Gastroesophageal sphincter (tissue), 4 donors: Measurements from ENCODE around the gene MYBPC1. TPM values are rescaled to one million over a fixed set of nuclear protein-coding genes. Genes with fewer than 3 reads are reported as not detected.

ENCODE experiments used
- ATAC-seq: fragments of 150-250 bp; one replicate; pipeline ENCODE4 v1.9.1; 2016; ENCODE audit warnings: mild to moderate bottlenecking, moderate library complexity
- H3K27ac ChIP-seq, 4 donors: fragments of 200-600 bp; sonication (generic) in 3 of 4; 1 replicate in 3 of 4; 2 replicates in 1 of 4; pipeline ENCODE4 v1.5.1; 2016 to 2019
- H3K27me3 ChIP-seq: fragments of 200-600 bp; sonication (generic); one replicate; pipeline ENCODE4 v1.5.1; 2019
- H3K36me3 ChIP-seq, 2 donors: fragments of 200-600 bp; sonication (generic); one replicate each; pipeline ENCODE4 v1.5.1; 2019; ENCODE audit warnings: control low read depth in 1 of 2
- H3K4me1 ChIP-seq, 3 donors: fragments of 200-600 bp; sonication (generic); 1 replicate in 2 of 3; 2 replicates in 1 of 3; pipeline ENCODE4 v1.5.1; 2016 to 2019; ENCODE audit warnings: control low read depth in 2 of 3
- H3K4me3 ChIP-seq, 2 donors: fragments of 200-600 bp; sonication (generic); one replicate each; pipeline ENCODE4 v1.5.1; 2019; ENCODE audit warnings: mild to moderate bottlenecking in 1 of 2, moderate library complexity in 1 of 2
- H3K9me3 ChIP-seq, 3 donors: fragments of 200-600 bp; sonication (generic); one replicate each; pipeline ENCODE4 v1.5.1; 2017 to 2019; ENCODE audit warnings: control low read depth in 2 of 3
- CTCF ChIP-seq, 4 experiments: fragments of 200-600 bp in 2 of 4; fragments of 450-650 bp in 2 of 4; sonication (generic) in 1 of 4; IDR thresholded peaks; one replicate each; pipeline ENCODE4 v1.5.1; 2017 to 2019; ENCODE audit warnings: antibody characterized with exemption in 4 of 4, mild to moderate bottlenecking in 2 of 4, moderate library complexity in 2 of 4
- EP300 ChIP-seq: sonication (generic); formaldehyde crosslinking; IDR thresholded peaks from one replicate; pipeline ENCODE4 v1.6.1; 2017; ENCODE audit warnings: antibody characterized with exemption, mild to moderate bottlenecking
- POLR2A ChIP-seq, 2 donors: fragments of 450-650 bp; IDR thresholded peaks; one replicate each; pipeline ENCODE4 v1.6.1; 2017; ENCODE audit warnings: antibody characterized with exemption in 2 of 2, mild to moderate bottlenecking in 2 of 2, moderate library complexity in 1 of 2
- POLR2AphosphoS5 ChIP-seq: sonication (generic); formaldehyde crosslinking; IDR thresholded peaks from one replicate; pipeline ENCODE4 v1.6.1; 2017; ENCODE audit warnings: antibody characterized with exemption
- WGBS, 2 donors: methylation state at CpG; one replicate each; pipeline ENCODE4 v1.1.5; 2018; ENCODE audit warnings: low coverage in 1 of 2; 5-methylcytosine and 5-hydroxymethylcytosine counted together
- total RNA-seq, 4 donors: library from RNA; depleted of rRNA; stranded (reverse); fragments of >200 nt; gene quantifications; one replicate each; pipeline ENCODE4 v1.1.0, GENCODE V29; 2016

The MYBPC1 gene
- total RNA-seq, 4 donors from 2014 or later: 0.15 TPM; not detected in 3

DNA sequence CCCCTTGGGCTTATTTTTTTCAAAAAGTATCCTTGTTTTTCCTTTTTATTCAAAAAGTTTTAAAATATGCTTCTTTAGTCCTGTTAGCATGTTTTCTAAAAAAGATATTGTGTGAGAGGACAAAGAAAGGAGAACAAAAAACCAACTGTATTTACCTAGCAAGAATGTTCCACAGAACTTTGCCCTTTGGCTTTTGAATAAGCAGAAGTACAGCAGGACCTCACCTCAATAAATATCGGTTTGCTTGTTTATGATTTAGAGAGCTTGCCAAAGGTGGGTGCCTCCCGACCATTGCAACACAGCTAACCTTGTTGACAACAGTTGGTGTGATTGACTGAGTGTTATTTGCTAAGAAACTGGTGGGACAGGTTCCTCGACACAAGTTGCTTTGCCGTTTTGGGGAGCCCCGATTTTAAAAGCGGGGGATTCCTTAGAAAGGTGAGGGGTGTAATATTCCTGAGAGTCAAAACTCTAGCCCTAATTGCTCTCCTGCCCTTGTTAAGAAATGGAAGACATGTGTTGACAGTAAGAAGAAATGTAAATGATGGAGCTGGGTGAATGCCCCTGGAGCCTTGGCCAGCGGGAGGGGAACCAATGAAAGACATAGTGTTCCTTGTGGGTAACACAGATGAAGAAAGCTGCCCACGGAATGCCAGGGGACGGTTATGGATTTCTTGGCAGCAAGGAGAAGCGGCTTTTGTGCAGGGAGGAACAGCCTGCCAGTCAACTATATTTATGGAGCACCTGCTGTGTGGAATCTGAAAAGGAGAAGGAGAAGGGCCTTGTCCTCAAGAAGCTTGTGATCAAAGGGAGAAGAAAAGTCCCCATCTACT, 13.7 kb downstream of the MYBPC1 start:
- ATAC-seq: no peak
- 52 to 62% methylated on average over 3 to 9 of the region's 10 CpGs for WGBS, 2 donors
- Histone ChIP-seq H3K27me3 (no peaks in the 10 kb centered on the region), H3K27ac (no peak overlapping the region), H3K4me3 (no peak overlapping the region), H3K36me3 (no peaks in the 10 kb centered on the region), H3K9me3 (no peaks in the 10 kb centered on the region), H3K4me1 (no peaks in the 10 kb centered on the region)
- TF ChIP-seq POLR2AphosphoS5 (no peak), POLR2A (IDR thresholded peaks at IDR 0.05) (no peak), CTCF (IDR thresholded peaks at IDR 0.05) (no peak), EP300 (no peak)

GRCh38 chr12:101609198-101609597, 14.4 kb downstream of the MYBPC1 start:
- 86% methylated on average over 4 of the region's 4 CpGs; no CpG with 5 or more reads in 1 of the 2 donors for WGBS, 2 donors
- no peaks in the 10 kb centered on the region for H3K27me3 ChIP-seq
- no peaks in the 10 kb centered on the region for H3K4me1 ChIP-seq
- no peaks in the 10 kb centered on the region for H3K36me3 ChIP-seq
- ATAC-seq: no peak
- no peak overlapping the region for H3K4me3 ChIP-seq
- TF ChIP-seq EP300: no peak
- no peak for TF ChIP-seq POLR2A (IDR thresholded peaks at IDR 0.05)
- no peak overlapping the region for H3K27ac ChIP-seq
- H3K9me3 ChIP-seq: no peaks in the 10 kb centered on the region

DNA sequence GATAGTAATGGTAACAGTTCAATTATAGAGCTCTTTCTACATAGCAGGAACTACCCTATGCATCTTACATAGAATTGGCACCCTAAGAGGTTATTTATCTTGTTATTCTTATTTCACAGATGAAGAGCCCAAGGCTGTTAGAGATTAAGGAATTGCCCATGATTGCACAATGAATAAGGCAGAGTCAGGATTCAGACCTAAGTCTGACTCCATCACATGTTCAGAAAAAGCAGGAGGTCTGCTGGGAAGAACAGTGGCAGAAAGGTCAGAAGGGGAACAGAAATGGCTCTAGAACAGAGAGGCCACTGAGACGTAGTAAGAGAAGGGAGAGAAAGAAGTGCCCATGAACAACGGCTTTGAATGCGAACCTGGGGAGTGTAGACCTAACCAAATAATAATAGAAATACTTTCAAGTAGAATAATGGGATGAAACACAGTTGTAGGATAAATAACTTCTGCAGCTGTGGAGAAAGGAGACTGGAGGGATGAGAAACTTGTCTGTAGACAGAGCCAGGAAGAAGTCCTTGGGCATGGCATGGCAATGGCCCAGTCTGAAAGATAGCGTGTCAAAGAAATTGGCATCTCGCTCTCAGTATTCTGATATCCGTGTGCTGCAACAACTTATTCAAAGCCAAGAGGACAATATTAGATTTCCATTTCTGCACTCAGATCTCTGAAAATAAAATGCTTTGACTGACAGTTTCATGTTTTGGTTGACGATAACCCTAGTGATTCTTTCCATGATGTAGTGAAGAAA, 17.6 kb downstream of the MYBPC1 start:
- Histone ChIP-seq H3K27ac (no peak overlapping the region), H3K9me3 (no peaks in the 10 kb centered on the region), H3K27me3 (no peaks in the 10 kb centered on the region), H3K36me3 (no peaks in the 10 kb centered on the region), H3K4me1 (peaks cover 0 to 23% (median 0%) of the 10 kb centered on the region in 3 donors), H3K4me3 (no peak overlapping the region)
- WGBS, 2 donors: 63 to 79% methylated on average over 4 to 7 of the region's 7 CpGs
- no peak for ATAC-seq
- TF ChIP-seq EP300 (no peak), POLR2A (IDR thresholded peaks at IDR 0.05) (no peak), POLR2AphosphoS5 (no peak), CTCF (IDR thresholded peaks at IDR 0.05) (no peak)

DNA sequence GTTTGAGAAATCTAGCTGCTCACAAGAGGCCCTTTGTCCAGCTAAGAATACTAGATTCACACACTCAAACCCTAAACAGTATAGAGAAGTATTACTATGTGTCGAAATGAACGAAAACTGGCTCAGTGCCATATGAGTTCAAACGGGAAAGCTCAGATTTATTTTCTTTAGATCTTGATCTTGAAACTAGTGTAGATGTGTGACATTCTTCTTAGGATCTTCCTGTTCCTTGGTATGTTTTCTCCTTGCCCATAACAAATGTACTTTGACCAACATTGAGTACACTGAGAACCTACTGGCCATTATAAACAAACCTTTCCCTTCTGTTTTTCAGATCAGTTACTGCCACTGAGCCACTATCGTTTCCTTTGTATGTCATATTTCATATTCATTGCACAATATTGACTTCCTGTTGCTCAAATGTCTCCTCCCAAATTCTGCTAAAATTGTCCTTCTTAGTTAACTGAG, 21.3 kb downstream of the MYBPC1 start:
- H3K9me3 ChIP-seq: no peaks in the 10 kb centered on the region
- H3K27me3 ChIP-seq: no peaks in the 10 kb centered on the region
- TF ChIP-seq POLR2A (IDR thresholded peaks at IDR 0.05) (no peak), EP300 (no peak), CTCF (IDR thresholded peaks at IDR 0.05) (no peak), POLR2AphosphoS5 (peak; percentile 24)
- 5 to 26% methylated on average over 4 of the region's 4 CpGs for WGBS, 2 donors
- H3K4me1 ChIP-seq: peaks cover 0 to 33% (median 0%) of the 10 kb centered on the region in 3 donors
- H3K4me3 ChIP-seq: no peak overlapping the region
- H3K36me3 ChIP-seq: no peaks in the 10 kb centered on the region
- peak overlapping the region in 3 of 4 donors; percentile 18 to 68 (median 43) for H3K27ac ChIP-seq
- peak; percentile 81 for ATAC-seq

DNA sequence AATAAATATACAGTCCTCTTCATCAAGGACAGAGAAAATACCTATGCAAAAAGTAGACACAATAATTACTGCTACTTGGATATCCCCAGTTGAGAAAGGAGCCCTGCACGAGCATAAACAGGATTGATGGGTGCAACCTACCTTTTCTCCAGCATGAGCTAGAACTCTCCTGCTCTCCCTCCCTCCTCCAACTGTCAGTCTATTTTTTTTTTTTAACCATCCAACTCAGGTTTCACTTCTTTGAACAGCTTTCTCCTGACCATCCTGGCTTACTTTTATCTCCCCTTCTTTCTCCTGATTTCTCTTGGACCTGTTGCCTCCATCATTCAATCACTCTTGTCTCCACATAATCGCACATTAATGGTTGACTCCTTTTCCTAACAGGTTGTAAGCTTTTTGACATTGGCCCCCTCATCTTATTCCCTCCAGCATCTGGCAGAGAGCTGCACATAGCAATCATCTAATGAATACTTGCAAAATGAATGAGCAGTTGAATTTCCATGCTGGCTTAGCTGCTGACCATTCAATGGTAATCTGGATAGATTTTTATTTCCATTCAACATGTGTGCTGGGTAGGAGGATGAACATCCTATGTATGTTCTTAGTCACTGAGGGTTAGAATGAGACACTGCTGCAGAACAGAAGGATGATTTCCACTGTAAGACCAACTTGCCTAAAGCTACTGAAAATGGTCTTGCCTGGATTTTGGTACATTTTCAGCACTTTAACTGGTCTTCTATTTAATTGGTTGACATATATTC, 24.4 kb downstream of the MYBPC1 start:
- no peak overlapping the region for H3K27ac ChIP-seq
- 58 to 83% methylated on average over 2 of the region's 2 CpGs for WGBS, 2 donors
- ATAC-seq: no peak
- H3K36me3 ChIP-seq: no peaks in the 10 kb centered on the region
- H3K27me3 ChIP-seq: peaks cover 3% of the 10 kb centered on the region
- H3K4me3 ChIP-seq: no peak overlapping the region
- no peak for TF ChIP-seq CTCF (IDR thresholded peaks at IDR 0.05)
- TF ChIP-seq EP300: no peak
- no peak for TF ChIP-seq POLR2A (IDR thresholded peaks at IDR 0.05)
- no peak for TF ChIP-seq POLR2AphosphoS5
- no peaks in the 10 kb centered on the region for H3K9me3 ChIP-seq
- H3K4me1 ChIP-seq: peaks cover 0 to 33% (median 0%) of the 10 kb centered on the region in 3 donors
